ENCODE measurements around the gene PHLPP1.

DNA sequence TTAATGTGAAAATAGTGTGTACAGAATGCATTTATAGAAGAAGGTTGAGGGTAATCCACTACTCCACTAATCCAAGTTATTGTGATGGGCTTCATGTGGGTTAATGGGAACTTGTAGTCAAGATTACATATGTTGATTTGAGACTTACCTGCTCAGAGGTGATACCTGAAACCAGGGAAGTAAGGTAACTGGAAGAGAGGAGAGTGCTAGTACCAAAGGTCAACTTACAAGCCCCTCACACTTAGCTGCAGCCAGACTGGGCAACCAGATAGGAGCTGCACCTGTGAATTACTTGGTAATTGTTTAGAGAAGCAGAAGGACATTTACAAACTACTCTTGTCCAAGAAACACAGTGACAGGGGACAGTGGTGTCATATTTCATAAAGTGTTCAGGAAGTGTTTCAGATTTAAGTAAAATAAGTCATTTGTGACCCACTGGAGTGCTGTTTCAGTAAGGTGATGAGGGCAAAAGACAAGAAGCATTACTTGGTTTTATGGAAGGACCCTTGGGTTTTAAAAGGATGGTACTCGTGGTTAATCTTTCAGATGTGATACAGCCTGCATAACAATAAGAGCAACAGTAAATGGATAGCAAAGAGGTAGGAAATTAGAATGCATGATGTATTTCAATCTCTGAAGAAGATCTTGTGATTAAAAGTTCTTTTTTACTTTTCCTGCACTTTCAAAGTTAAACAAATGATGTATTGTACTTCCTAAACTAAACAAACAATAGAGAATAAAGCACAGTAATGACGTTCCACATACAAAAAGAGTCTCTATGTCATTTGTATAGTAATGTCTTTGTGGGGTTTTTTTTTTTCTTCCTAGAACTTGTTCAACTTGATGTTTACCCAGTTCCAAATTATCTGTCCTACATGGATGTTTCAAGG lies 189.3 kb downstream of the PHLPP1 start:
- TF ChIP-seq, protein P1, sequence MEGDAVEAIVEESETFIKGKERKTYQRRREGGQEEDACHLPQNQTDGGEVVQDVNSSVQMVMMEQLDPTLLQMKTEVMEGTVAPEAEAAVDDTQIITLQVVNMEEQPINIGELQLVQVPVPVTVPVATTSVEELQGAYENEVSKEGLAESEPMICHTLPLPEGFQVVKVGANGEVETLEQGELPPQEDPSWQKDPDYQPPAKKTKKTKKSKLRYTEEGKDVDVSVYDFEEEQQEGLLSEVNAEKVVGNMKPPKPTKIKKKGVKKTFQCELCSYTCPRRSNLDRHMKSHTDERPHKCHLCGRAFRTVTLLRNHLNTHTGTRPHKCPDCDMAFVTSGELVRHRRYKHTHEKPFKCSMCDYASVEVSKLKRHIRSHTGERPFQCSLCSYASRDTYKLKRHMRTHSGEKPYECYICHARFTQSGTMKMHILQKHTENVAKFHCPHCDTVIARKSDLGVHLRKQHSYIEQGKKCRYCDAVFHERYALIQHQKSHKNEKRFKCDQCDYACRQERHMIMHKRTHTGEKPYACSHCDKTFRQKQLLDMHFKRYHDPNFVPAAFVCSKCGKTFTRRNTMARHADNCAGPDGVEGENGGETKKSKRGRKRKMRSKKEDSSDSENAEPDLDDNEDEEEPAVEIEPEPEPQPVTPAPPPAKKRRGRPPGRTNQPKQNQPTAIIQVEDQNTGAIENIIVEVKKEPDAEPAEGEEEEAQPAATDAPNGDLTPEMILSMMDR (IDR thresholded peaks at IDR 0.05): no peak
- TF ChIP-seq ZFX (IDR thresholded peaks at IDR 0.05; ENCODE audit: borderline replicate concordance): no peak

All from 22Rv1 (cell line).